Panc1 (cell line): ENCODE data around the gene DBNDD2. TPM values are rescaled to one million over a fixed set of nuclear protein-coding genes. Genes with fewer than 3 reads are reported as not detected.

Experiments
- ATAC-seq: fragments of 200-7000 bp; cut with Tn5 transposase; 2 replicates; pipeline ENCODE4 v1.9.1; 2020; ENCODE audit warnings: mild to moderate bottlenecking, moderate library complexity
- BruUV-seq: library from RNA; stranded (reverse); fragments of 400-500 nt; replicated peaks from 2 replicates; lab custom pipeline; 2021; lab: Mats Ljungman, UMichigan
- CTCF ChIA-PET: fragments of 300-600 bp; sonication (Branson Sonifier 250); formaldehyde crosslinking; loops from one replicate; lab custom pipeline; 2022; ENCODE audit warnings: antibody characterized with exemption; lab: Charles Lee
- POLR2A ChIA-PET: fragments of 300-600 bp; sonication (Branson Sonifier 250); formaldehyde crosslinking; loops from one replicate; lab custom pipeline; 2022; ENCODE audit warnings: antibody characterized with exemption; lab: Charles Lee
- DNase-seq: peaks from one replicate; pipeline ENCODE4 v3.0.0-alpha.2; 2010; ENCODE audit warnings: low read depth, low spot score
- H3K27ac ChIP-seq: 2 replicates; pipeline ENCODE4 v1.5.1; 2011; ENCODE audit warnings: mild to moderate bottlenecking, low read length, inconsistent platforms
- H3K27me3 ChIP-seq: fragments of 200-500 bp; sonication (Bioruptor generic); 2 replicates; pipeline ENCODE4 v1.6.0; 2014; ENCODE audit warnings: low read length, inconsistent platforms; ENCODE audit not compliant: control insufficient read depth, insufficient read depth
- H3K36me3 ChIP-seq: fragments of 200-500 bp; sonication (Bioruptor generic); 2 replicates; pipeline ENCODE4 v1.5.1; 2014; ENCODE audit warnings: inconsistent platforms, mild to moderate bottlenecking, low read length, moderate library complexity; ENCODE audit not compliant: control insufficient read depth, insufficient read depth
- H3K4me1 ChIP-seq: 2 replicates; pipeline ENCODE4 v1.5.1; 2011; ENCODE audit warnings: inconsistent platforms, mild to moderate bottlenecking, low read length, moderate library complexity; ENCODE audit not compliant: control insufficient read depth, insufficient read depth
- H3K4me3 ChIP-seq, 2 experiments: 2 replicates each; pipeline ENCODE4 v1.5.1; 2011 to 2012; ENCODE audit warnings: low read depth in 2 of 2, low read length in 2 of 2, mild to moderate bottlenecking in 2 of 2, inconsistent platforms in 1 of 2, moderate library complexity in 1 of 2
- H3K9me3 ChIP-seq: fragments of 200-500 bp; sonication (Bioruptor generic); 2 replicates; pipeline ENCODE4 v1.5.1; 2014; ENCODE audit warnings: low read depth, mild to moderate bottlenecking, inconsistent platforms, low read length, moderate library complexity; ENCODE audit not compliant: control insufficient read depth, insufficient read depth
- CTCF ChIP-seq: fragments of 450-650 bp; IDR thresholded peaks from 2 replicates; pipeline ENCODE4 v1.5.1; 2017; ENCODE audit warnings: mild to moderate bottlenecking
- POLR2AphosphoS5 ChIP-seq: IDR thresholded peaks from 2 replicates; pipeline ENCODE4 v1.6.1; 2012; ENCODE audit warnings: mild to moderate bottlenecking, low read depth, low read length, moderate library complexity
- REST ChIP-seq, 2 experiments: IDR thresholded peaks; 2 replicates each; pipeline ENCODE4 v1.6.1; 2011 to 2012; ENCODE audit warnings: low read depth in 2 of 2, control low read depth in 1 of 2, low read length in 1 of 2, mild to moderate bottlenecking in 1 of 2, moderate library complexity in 1 of 2; ENCODE audit not compliant: insufficient read depth in 1 of 2
- SIN3A ChIP-seq: IDR thresholded peaks from 2 replicates; pipeline ENCODE4 v1.6.1; 2012; ENCODE audit warnings: low read depth, mild to moderate bottlenecking, low read length, moderate library complexity, borderline replicate concordance; ENCODE audit not compliant: insufficient read depth
- TCF7L2 ChIP-seq: IDR thresholded peaks from 2 replicates; pipeline ENCODE4 v1.6.1; 2011; ENCODE audit warnings: mild to moderate bottlenecking, low read depth, low read length, inconsistent platforms
- in situ Hi-C: cut with HindIII; loops from 2 replicates; pipeline ENCODE4 v1.10.0; 2016; ENCODE audit warnings: low sequenced_read_pairs, low pct_unique_long_range_greater_than_20kb
- intact Hi-C: fragments of 100-400 bp; cut with micrococcal nuclease; formaldehyde crosslinking; loops from one replicate; pipeline ENCODE4 v1.10.0; 2022; ENCODE audit not compliant: unreplicated experiment
- total RNA-seq: library from RNA; stranded (reverse); gene quantifications from one replicate; pipeline ENCODE4 v1.2.1, GENCODE V29; 2021; ENCODE audit not compliant: unreplicated experiment

Gene DBNDD2
- total RNA-seq, 1 experiment from 2014 or later, result 55.4 TPM

GRCh38 chr20:45432294-45432693, 24.2 kb downstream of the DBNDD2 start:
- Histone ChIP-seq H3K4me1 (peaks cover 3% of the 10 kb centered on the region; the same call in 1 of the 2 replicates), H3K4me3 (no peak overlapping the region), H3K36me3 (no peaks in the 10 kb centered on the region), H3K27me3 (no peaks in the 10 kb centered on the region), H3K27ac (no peak overlapping the region), H3K9me3 (no peaks in the 10 kb centered on the region)
- no peak for DNase-seq
- TF ChIP-seq TCF7L2, result no peak
- no peak for TF ChIP-seq REST (IDR thresholded peaks at IDR 0.05; ENCODE audit: insufficient read depth in 1 of 2, low read depth in 2 of 2, low read length in 1 of 2)
- TF ChIP-seq POLR2AphosphoS5, result no peak
- no peak for TF ChIP-seq SIN3A
- TF ChIP-seq CTCF, result no peak
- intact Hi-C loops, result no loop called here
- ChIA-PET POLR2A (no interaction called here), CTCF (no interaction called here)
- ATAC-seq, result no peak
- in situ Hi-C loops, result no loop called here
- no TSS peak for BruUV-seq

GRCh38 chr20:45433316-45433715, 25.2 kb downstream of the DBNDD2 start:
- intact Hi-C loops, result no loop called here
- TF ChIP-seq TCF7L2, result no peak
- TF ChIP-seq POLR2AphosphoS5, result no peak
- no peak for TF ChIP-seq REST (IDR thresholded peaks at IDR 0.05; ENCODE audit: insufficient read depth in 1 of 2, low read depth in 2 of 2, low read length in 1 of 2)
- TF ChIP-seq CTCF, result no peak
- TF ChIP-seq SIN3A, result no peak
- ATAC-seq (no peak), DNase-seq (no peak)
- H3K9me3 ChIP-seq, result no peaks in the 10 kb centered on the region
- in situ Hi-C loops, result no loop called here
- no peak overlapping the region for H3K27ac ChIP-seq
- ChIA-PET POLR2A (no interaction called here), CTCF (no interaction called here)
- no peaks in the 10 kb centered on the region for H3K36me3 ChIP-seq
- H3K4me1 ChIP-seq, result peaks cover 4% of the 10 kb centered on the region; the same call in 1 of the 2 replicates
- BruUV-seq, result no TSS peak
- H3K4me3 ChIP-seq, result no peak overlapping the region
- no peaks in the 10 kb centered on the region for H3K27me3 ChIP-seq
